Astrocyte of the cerebellum (primary cell): ENCODE results near the gene TTC27.
"Not testable (repeated sequence)": the region's sequence is repeated elsewhere in the genome, so short reads cannot be mapped to it uniquely, and the experiment has no call there.

Experiments used
- DNase-seq: peaks from one replicate; pipeline ENCODE4 v3.0.0-alpha.2; 2011; ENCODE audit warnings: low read depth
- H3K4me3 ChIP-seq: 2 replicates; pipeline ENCODE4 v1.5.1; 2011; ENCODE audit warnings: mild to moderate bottlenecking, low read depth, low read length, moderate library complexity
- in situ Hi-C: cut with HindIII; loops from 2 replicates; pipeline ENCODE4 v1.10.0; 2017; ENCODE audit warnings: low sequenced_read_pairs
- TF ChIP-seq, protein P1 (sequence below): IDR thresholded peaks from 2 replicates; pipeline ENCODE4 v1.5.1; 2012; ENCODE audit warnings: low read length, low read depth, moderate library complexity, mild to moderate bottlenecking; ENCODE audit errors: missing control alignments

The TTC27 gene

GRCh38 chr2:32752205-32752604 is 124.4 kb downstream of the TTC27 start:
- in situ Hi-C loops = no loop called here
- peak; percentile 43 for DNase-seq
- no peak overlapping the region for H3K4me3 ChIP-seq
- TF ChIP-seq, protein P1, sequence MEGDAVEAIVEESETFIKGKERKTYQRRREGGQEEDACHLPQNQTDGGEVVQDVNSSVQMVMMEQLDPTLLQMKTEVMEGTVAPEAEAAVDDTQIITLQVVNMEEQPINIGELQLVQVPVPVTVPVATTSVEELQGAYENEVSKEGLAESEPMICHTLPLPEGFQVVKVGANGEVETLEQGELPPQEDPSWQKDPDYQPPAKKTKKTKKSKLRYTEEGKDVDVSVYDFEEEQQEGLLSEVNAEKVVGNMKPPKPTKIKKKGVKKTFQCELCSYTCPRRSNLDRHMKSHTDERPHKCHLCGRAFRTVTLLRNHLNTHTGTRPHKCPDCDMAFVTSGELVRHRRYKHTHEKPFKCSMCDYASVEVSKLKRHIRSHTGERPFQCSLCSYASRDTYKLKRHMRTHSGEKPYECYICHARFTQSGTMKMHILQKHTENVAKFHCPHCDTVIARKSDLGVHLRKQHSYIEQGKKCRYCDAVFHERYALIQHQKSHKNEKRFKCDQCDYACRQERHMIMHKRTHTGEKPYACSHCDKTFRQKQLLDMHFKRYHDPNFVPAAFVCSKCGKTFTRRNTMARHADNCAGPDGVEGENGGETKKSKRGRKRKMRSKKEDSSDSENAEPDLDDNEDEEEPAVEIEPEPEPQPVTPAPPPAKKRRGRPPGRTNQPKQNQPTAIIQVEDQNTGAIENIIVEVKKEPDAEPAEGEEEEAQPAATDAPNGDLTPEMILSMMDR = no peak

GRCh38 chr2:32752952-32753351 is 125.1 kb downstream of the TTC27 start:
- DNase-seq = no peak
- H3K4me3 ChIP-seq = no peak overlapping the region
- in situ Hi-C loops = no loop called here
- TF ChIP-seq, protein P1 = no peak

DNA sequence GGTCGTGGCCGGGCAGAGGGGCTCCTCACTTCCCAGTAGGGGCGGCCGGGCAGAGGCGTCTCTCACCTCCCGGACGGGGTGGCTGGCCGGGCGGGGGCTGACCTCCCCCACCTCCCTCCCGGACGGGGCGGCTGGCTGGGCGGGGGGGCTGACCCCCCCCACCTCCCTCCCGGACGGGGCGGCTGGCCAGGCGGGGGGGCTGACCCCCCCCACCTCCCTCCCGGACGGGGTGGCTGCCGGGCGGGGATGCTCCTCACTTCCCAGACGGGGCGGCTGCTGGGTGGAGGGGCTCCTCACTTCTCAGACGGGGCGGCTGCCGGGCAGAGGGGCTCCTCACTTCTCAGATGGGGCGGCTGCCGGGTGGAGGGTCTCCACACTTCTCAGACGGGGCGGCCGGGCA is 126.8 kb downstream of the TTC27 start:
- in situ Hi-C loops = not testable (repeated sequence)

GRCh38 chr2:32755666-32756065 is 127.8 kb downstream of the TTC27 start:
- in situ Hi-C loops = no loop called here
- DNase-seq = no peak
- H3K4me3 ChIP-seq = no peak overlapping the region
- TF ChIP-seq, protein P1 = no peak

More for the DNA sequence above, 126.8 kb downstream of the TTC27 start:
- DNase-seq, H3K4me3 ChIP-seq: not testable (repeated sequence)

DNA sequence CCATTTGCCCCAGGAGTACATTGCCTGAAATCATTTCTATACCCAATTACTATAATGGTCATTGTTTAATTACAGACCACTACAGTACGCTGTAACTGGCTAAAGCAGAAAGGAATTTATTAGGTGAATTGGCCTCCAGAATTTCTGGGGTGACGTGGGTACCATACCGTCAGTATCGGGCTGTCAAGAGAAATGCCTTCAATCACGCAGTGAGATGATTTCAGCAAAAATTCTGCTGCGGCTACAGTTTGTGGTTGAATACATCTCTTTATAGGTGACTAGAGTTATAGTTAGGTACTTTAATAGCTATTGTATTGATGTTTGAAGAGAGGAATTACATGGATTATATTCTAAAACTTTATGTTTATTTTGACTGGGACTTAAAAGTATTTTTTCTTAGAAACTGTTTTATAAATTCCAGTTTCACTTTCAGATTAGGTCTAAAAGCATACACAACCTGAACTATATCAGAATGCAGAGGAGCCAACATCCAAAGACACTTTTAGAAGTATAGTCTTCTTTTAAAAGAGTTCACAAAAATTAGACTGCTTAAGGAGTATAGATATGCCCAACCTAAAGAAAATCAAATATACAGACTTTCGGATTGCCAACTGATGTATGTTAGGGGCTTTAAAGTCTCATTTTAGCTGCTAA is 128.4 kb downstream of the TTC27 start:
- H3K4me3 ChIP-seq = no peak overlapping the region
- no peak for DNase-seq
- in situ Hi-C loops = no loop called here
- TF ChIP-seq, protein P1 = no peak

- DNase-seq = no peak
- TF ChIP-seq, protein P1 = no peak
- in situ Hi-C loops = no loop called here
These were observed 130.4 kb downstream of the TTC27 start for GRCh38 chr2:32758232-32758631.

GRCh38 chr2:32760628-32761027 is 132.8 kb downstream of the TTC27 start:
- no peak overlapping the region for H3K4me3 ChIP-seq
- DNase-seq = no peak
- TF ChIP-seq, protein P1 = no peak
- in situ Hi-C loops = no loop called here

More at GRCh38 chr2:32758232-32758631, 130.4 kb downstream of the TTC27 start:
- no peak overlapping the region for H3K4me3 ChIP-seq
